Measurements from ENCODE around the gene PPP6R2. TPM values are rescaled to one million over a fixed set of nuclear protein-coding genes. Genes with fewer than 3 reads are reported as not detected.

PPP6R2 gene
- total and polyA plus RNA-seq, 9 of the 15 experiments (the other 6 are each of a cell fraction or from before 2014, with no cell fraction given) = 0.32 to 39.8 (median 21.4) TPM

- TF ChIP-seq ETV5 (CRISPR knock-in tag; IDR thresholded peaks at IDR 0.05; ENCODE audit: low read depth) = no peak
- TF ChIP-seq CREM (IDR thresholded peaks at IDR 0.05; ENCODE audit: low read depth) = peak; percentile 36
- TF ChIP-seq, protein P1, sequence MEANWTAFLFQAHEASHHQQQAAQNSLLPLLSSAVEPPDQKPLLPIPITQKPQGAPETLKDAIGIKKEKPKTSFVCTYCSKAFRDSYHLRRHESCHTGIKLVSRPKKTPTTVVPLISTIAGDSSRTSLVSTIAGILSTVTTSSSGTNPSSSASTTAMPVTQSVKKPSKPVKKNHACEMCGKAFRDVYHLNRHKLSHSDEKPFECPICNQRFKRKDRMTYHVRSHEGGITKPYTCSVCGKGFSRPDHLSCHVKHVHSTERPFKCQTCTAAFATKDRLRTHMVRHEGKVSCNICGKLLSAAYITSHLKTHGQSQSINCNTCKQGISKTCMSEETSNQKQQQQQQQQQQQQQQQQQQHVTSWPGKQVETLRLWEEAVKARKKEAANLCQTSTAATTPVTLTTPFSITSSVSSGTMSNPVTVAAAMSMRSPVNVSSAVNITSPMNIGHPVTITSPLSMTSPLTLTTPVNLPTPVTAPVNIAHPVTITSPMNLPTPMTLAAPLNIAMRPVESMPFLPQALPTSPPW (CRISPR knock-in tag; IDR thresholded peaks at IDR 0.05) = peak; percentile 48
- TF ChIP-seq KDM2B (CRISPR knock-in tag; IDR thresholded peaks at IDR 0.05) = no peak
- no peak for TF ChIP-seq POLR3G (IDR thresholded peaks at IDR 0.05; ENCODE audit: extremely low read depth, insufficient read length, insufficient replicate concordance)
- TF ChIP-seq, protein P2, sequence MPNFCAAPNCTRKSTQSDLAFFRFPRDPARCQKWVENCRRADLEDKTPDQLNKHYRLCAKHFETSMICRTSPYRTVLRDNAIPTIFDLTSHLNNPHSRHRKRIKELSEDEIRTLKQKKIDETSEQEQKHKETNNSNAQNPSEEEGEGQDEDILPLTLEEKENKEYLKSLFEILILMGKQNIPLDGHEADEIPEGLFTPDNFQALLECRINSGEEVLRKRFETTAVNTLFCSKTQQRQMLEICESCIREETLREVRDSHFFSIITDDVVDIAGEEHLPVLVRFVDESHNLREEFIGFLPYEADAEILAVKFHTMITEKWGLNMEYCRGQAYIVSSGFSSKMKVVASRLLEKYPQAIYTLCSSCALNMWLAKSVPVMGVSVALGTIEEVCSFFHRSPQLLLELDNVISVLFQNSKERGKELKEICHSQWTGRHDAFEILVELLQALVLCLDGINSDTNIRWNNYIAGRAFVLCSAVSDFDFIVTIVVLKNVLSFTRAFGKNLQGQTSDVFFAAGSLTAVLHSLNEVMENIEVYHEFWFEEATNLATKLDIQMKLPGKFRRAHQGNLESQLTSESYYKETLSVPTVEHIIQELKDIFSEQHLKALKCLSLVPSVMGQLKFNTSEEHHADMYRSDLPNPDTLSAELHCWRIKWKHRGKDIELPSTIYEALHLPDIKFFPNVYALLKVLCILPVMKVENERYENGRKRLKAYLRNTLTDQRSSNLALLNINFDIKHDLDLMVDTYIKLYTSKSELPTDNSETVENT (CRISPR knock-in tag; IDR thresholded peaks at IDR 0.05) = no peak
- TF ChIP-seq, protein P3, sequence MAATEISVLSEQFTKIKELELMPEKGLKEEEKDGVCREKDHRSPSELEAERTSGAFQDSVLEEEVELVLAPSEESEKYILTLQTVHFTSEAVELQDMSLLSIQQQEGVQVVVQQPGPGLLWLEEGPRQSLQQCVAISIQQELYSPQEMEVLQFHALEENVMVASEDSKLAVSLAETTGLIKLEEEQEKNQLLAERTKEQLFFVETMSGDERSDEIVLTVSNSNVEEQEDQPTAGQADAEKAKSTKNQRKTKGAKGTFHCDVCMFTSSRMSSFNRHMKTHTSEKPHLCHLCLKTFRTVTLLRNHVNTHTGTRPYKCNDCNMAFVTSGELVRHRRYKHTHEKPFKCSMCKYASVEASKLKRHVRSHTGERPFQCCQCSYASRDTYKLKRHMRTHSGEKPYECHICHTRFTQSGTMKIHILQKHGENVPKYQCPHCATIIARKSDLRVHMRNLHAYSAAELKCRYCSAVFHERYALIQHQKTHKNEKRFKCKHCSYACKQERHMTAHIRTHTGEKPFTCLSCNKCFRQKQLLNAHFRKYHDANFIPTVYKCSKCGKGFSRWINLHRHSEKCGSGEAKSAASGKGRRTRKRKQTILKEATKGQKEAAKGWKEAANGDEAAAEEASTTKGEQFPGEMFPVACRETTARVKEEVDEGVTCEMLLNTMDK (IDR thresholded peaks at IDR 0.05; ENCODE audit: borderline replicate concordance, insufficient read depth, low read depth, low read length, poor library complexity, severe bottlenecking) = no peak
- TF ChIP-seq E2F5 (CRISPR knock-in tag; IDR thresholded peaks at IDR 0.05) = no peak
- TF ChIP-seq PHF8 (IDR thresholded peaks at IDR 0.05; ENCODE audit: borderline replicate concordance, low read length) = peak; percentile 65; the same call in 1 of the 2 replicates
- no peak for TF ChIP-seq ZBTB5 (IDR thresholded peaks at IDR 0.05)
- peak; percentile 77 for TF ChIP-seq RBFOX2 (IDR thresholded peaks at IDR 0.05; ENCODE audit: low read depth, low read length)
- peak; percentile 51; the same call in 1 of the 2 replicates for TF ChIP-seq SUPT5H (IDR thresholded peaks at IDR 0.05)
- TF ChIP-seq, protein P4, sequence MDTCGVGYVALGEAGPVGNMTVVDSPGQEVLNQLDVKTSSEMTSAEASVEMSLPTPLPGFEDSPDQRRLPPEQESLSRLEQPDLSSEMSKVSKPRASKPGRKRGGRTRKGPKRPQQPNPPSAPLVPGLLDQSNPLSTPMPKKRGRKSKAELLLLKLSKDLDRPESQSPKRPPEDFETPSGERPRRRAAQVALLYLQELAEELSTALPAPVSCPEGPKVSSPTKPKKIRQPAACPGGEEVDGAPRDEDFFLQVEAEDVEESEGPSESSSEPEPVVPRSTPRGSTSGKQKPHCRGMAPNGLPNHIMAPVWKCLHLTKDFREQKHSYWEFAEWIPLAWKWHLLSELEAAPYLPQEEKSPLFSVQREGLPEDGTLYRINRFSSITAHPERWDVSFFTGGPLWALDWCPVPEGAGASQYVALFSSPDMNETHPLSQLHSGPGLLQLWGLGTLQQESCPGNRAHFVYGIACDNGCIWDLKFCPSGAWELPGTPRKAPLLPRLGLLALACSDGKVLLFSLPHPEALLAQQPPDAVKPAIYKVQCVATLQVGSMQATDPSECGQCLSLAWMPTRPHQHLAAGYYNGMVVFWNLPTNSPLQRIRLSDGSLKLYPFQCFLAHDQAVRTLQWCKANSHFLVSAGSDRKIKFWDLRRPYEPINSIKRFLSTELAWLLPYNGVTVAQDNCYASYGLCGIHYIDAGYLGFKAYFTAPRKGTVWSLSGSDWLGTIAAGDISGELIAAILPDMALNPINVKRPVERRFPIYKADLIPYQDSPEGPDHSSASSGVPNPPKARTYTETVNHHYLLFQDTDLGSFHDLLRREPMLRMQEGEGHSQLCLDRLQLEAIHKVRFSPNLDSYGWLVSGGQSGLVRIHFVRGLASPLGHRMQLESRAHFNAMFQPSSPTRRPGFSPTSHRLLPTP (IDR thresholded peaks at IDR 0.05; ENCODE audit: borderline replicate concordance, extremely low read depth, insufficient read length) = no peak
Observed at GRCh38 chr22:50474710-50475651, 131.9 kb downstream of the PPP6R2 start, which contains the start of gene SBF1 (continued).
